Pons (tissue), 1 donor: Measurements from ENCODE around the gene SMIM23.
"Not testable (repeated sequence)": the region's sequence is repeated elsewhere in the genome, so short reads cannot be mapped to it uniquely, and the experiment has no call there.

ENCODE experiments used
- DNase-seq: peaks from one replicate; pipeline ENCODE4 v3.0.0-alpha.2; 2016; ENCODE audit warnings: low spot score

SMIM23 gene

GRCh38 chr5:171773106-171773505, 12.5 kb upstream of the SMIM23 start:
- no peak for DNase-seq

GRCh38 chr5:171774418-171774817, 11.2 kb upstream of the SMIM23 start:
- no peak for DNase-seq

- DNase-seq, result no peak
Measured at GRCh38 chr5:171776213-171776612, 9.4 kb upstream of the SMIM23 start.

- DNase-seq, result no peak
Measured at GRCh38 chr5:171776770-171777759, 8.6 kb upstream of the SMIM23 start.

GRCh38 chr5:171781744-171782143, 3.9 kb upstream of the SMIM23 start:
- not testable (repeated sequence) for DNase-seq

GRCh38 chr5:171782332-171782966, 3.2 kb upstream of the SMIM23 start:
- no peak for DNase-seq

GRCh38 chr5:171783051-171783450, 2.6 kb upstream of the SMIM23 start:
- DNase-seq, result no peak

GRCh38 chr5:171789353-171789752, 3.7 kb downstream of the SMIM23 start:
- no peak for DNase-seq

GRCh38 chr5:171790408-171790807, 4.8 kb downstream of the SMIM23 start:
- DNase-seq, result no peak

- no peak for DNase-seq
Measured at GRCh38 chr5:171794470-171794960, 8.9 kb downstream of the SMIM23 start.

DNA sequence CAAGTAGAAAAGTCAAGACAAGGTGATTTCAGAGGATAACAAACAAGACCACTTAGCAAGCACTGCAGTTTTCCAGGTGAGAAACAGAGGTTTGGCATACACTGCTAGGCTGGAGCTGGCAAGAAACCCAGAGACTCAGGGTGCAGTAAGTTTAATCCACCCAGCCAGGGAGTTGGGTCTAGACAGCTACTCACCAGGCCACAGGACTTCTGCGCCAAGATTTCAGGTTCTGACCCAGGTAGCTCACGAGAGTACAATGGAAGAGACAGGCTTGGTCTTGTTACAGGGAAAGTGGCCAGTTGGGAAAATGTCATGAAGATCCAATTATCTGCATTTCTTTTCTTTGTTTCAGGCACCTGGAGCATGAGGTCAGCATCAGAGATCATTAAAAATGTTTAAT, 9.8 kb downstream of the SMIM23 start:
- DNase-seq, result no peak

- no peak for DNase-seq
Measured at GRCh38 chr5:171796436-171796835, 10.8 kb downstream of the SMIM23 start.

DNA sequence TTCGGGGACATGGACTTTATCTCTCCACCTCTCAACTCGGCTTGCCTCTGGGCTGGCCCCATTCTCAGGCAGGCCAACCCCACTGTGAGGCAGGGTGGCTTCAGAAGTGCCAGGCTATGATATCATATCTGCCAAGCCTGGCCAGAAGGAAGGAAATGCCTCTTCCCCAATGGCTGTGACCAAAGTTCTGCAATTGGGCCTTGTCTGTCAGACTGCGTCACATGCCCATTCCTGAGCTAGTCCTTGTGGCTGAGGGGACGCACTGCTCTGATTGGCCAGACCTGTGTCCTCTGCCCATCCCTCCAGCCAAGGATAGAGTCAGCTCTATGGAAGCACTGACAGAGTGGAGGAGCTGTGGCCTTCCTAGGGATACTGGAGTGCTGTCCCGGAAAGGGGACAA, 11.9 kb downstream of the SMIM23 start:
- DNase-seq, result no peak

GRCh38 chr5:171798418-171798817, 12.8 kb downstream of the SMIM23 start:
- DNase-seq, result no peak

DNA sequence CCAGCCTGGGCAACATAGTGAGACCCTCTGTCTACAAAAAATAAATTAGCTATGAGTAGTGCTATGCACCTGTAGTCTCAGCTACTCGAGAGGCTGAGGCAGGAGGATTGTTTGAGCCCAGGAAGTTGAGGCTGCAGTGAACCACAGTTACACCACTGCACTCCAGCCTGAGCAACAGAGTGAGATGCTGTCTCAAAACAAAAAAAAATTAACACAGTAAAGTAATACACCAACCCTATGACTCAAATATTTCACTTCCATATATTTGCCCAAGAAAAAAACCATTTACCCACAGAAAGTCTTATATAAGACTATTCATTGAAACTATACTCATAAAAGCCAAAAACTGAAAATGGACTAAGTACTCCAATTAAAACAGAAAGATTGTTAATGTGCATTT, 16.2 kb downstream of the SMIM23 start:
- DNase-seq, result no peak

- no peak for DNase-seq
Measured at GRCh38 chr5:171805746-171806145, 20.1 kb downstream of the SMIM23 start.

DNA sequence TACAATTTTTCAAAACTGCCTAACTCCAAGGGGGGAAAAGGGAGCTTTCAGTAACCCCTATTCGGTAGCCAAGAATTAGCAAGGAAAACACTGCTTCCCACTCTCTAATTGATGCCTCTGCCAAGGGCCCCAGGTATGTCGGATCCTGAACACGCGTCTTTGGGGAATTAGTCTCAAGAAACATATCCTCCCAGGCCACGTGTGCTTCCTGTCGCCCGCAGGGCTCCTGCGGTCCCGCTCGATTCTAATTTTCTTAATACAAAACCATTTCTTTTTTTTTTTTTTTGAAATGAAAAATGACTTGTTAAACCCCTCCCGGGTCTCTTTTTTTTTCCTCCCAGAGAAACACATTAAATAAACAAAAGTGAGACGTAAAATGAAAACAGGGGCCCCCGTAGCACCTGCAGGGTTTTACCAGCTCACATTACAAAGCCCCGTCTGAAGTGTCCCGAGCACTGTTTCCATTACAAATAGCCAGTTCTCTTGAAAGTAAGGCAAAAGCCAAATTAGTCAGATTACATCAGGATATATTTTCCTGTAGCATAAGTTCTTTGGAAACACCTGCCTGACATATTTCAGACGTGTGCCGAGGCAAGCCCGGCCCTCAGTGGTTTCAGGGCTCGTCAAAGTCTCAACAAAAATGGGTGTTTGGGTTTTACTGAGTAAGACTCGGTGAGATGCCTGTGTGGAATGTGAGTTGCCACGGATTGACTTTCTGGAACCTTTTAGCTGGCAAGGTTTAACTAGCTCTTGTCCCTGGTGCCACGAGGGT, 21.5 kb downstream of the SMIM23 start:
- DNase-seq, result no peak

- DNase-seq, result no peak
Measured at GRCh38 chr5:171808453-171808852, 22.8 kb downstream of the SMIM23 start.

DNA sequence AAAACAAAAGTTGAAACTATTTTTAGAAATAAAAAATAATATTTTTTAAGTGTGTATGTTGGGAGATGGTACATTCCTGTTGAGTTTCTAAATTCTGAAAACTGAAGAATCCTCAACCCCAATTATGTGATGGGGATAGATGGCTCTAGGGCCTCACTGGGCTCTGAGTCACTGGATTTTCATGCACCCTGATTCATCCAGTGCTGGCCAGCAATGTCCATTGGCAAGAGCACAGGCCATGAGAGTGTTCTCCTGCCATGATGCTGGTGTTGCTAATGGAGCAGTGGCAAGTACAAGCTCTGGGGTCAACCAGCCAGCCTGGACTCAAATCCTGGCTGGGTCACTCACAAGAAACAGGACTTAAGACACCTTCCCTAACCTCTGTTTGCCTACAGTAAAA, 23.3 kb downstream of the SMIM23 start:
- DNase-seq, result no peak

- no peak for DNase-seq
Measured at GRCh38 chr5:171810227-171810626, 24.6 kb downstream of the SMIM23 start.

- DNase-seq, result no peak
Measured at GRCh38 chr5:171813270-171813669, 27.7 kb downstream of the SMIM23 start.

- DNase-seq, result no peak
Measured at GRCh38 chr5:171813813-171814490, 28.3 kb downstream of the SMIM23 start.
